Right ventricle myocardium inferior (tissue), 1 donor: ENCODE data around the gene PIK3CB. TPM values are rescaled to one million over a fixed set of nuclear protein-coding genes. Genes with fewer than 3 reads are reported as not detected.

Source experiments
- ATAC-seq: fragments of 200-7000 bp; cut with Tn5 transposase; one replicate; pipeline ENCODE4 v1.9.1; 2020; ENCODE audit warnings: mild to moderate bottlenecking, moderate library complexity
- DNase-seq: peaks from one replicate; pipeline ENCODE4 v3.0.0; 2021; ENCODE audit errors: missing footprints
- intact Hi-C: fragments of 100-400 bp; cut with DNase I; formaldehyde crosslinking; loops from one replicate; pipeline ENCODE4 v1.11.0; 2022
- long read RNA-seq: library from polyadenylated mRNA; unstranded; transcript quantifications from one replicate; pipeline ENCODE4 v2.0.0, GENCODE V29; 2021
- total RNA-seq: library from RNA; stranded (reverse); fragmentation: NEBNext Ultra II Directional; extraction: Animal tissue kit (Norgen Biotek cat#: 25700); gene quantifications from one replicate; pipeline ENCODE4 v1.2.1, GENCODE V29; 2021
- donor health status: DM: no; HTN: yes; CAD: no; lungs with severe emphysema.

The PIK3CB gene
- total RNA-seq: 30.9 TPM
- long read RNA-seq, full-length matches to known transcripts: 6 of 17 reads
- long read RNA-seq, partial matches to known transcripts: 1 of 17 reads
- long read RNA-seq, other reads (novel, unspliced or antisense): 10 of 17 reads

DNA sequence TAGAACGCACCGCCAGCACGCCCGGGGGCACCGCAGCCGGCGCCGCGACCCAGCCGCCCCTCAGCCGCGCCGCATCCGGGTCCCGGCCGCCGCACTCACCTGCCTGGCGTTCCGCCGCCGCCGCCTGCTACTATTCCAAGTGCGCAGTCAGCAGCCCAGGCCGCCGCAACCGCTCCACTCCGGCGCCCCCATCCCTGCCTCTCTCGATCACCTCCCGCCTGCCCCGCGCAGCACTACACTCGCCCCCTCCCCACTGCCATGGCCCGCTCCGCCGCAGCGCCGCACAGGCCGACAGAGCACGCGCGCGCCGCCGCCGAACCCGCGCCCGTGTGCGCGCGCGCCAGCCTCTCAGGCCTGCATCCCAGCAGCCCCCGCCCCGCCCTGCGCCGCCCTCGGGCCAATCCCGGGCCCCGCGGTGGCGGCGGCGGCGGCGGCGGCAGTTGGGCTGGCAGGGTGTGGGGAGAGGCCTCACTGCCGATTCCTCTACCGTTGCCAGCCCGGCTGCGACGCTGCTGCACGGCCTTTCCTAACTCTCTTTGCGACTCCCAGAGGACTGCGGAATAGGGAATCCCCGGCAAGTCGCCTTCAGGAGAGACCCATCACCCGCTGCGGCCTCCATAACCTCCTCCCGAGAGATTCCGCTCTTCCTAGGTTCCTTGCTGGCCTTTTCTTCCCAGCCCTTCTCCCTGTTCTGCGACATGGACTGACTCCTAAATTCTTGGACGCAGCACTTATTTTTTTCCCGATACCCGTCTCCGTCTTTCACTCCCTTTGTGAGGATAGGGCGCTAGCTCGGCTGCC lies at the start of gene PIK3CB:
Gene PIK3CB (minus strand): TSS at position 333 of the 801 bp plus-strand sequence. CDS start 75,585 bp downstream, outside the sequence.
- intact Hi-C loops: loop anchor here (2.0 to 10.0 kb wide), 4 partner anchors 60 to 110 kb away; no protein-coding TSS in a partner anchor
- DNase-seq (peak; percentile 96), ATAC-seq (peak; percentile 99)

DNA sequence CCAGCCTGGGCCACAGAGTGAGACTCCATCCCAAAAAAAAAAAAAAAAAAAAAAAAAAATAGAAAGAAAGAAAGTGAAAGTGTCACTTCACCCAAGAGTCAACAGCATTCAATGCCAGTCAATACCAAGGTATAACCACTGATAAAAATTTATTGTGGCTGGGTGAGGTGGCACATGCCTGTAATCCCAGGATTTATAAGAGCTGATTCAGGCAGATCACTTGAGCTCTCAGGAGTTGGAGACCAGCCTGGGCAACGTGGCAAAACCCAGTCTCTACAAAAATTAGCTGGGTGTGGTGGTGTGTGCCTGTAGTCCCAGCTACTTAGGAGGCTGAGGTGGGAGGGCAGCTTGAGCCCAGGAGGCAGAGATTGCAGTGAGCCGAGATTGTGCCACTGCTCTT lies 46.5 kb upstream of the PIK3CB start:
- no peak for ATAC-seq
- intact Hi-C loops: no loop called here

GRCh38 chr3:138879541-138880380 lies 45.0 kb upstream of the PIK3CB start:
- DNase-seq (no peak), ATAC-seq (no peak)
- intact Hi-C loops: no loop called here

More for the DNA sequence above, 46.5 kb upstream of the PIK3CB start:
- no peak for DNase-seq

DNA sequence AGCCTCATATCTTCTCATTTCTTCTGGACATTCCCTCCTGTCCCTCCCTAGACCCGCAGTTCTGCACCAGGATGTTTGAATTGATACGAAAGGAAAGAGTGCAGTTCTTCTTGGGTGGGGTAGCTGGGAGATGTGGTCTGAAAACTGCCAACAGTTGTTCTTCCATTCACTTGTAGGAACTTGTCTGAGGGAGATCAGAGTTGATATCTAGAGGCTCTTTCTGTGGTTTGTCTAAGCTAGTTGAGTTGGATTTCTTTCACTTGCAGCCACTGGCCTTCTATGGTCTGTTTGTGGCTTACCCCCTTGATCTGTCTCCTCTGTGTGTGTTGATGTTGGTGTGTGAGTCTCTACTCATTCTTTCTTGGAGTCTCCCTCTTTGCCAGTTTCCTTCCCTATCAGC lies 42.5 kb upstream of the PIK3CB start:
- ATAC-seq: no peak
- intact Hi-C loops: no loop called here
- no peak for DNase-seq

DNA sequence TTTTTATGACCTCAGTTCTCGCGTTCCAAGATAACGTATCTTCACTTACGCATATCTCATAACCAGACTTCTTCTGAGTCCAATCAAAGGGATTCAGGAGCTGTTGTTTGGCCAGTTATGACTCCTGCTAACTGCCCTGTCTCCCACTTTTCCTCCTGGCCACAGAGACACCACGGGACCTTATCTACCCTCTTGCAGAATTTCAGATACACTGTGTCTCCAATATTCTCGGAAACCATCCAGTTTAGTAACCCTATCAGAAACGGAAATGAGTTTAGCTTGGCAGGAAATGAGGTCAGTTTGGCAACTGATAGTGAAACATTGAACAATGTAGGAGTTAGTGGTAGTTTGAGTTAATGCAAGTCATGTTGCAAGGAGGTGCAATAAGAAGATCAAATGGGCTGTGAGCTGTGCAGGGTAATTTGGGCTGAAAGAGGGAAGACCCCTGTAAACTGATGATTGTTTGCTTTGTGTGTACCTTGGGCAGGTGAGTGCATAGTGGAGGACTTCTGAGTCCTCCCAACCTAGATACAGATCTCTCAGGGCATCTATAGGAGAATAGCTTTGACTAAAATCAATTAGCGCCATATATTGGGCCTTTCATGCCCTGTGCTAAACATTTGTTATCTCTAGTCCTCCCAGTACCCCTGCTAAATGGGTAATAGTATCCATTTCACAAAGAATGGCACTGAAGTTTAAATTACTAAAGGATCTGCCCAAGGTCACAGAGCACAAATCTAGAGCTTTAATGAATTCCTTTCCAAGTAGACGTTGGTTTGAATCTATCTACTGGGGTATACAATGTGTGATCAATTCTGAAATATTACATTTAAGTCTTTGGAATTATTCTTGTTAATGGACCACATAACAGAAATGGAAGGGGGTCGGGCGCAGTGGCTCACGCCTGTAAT lies 41.3 kb upstream of the PIK3CB start:
- intact Hi-C loops: no loop called here
- ATAC-seq: peak; percentile 20
- DNase-seq: no peak

DNA sequence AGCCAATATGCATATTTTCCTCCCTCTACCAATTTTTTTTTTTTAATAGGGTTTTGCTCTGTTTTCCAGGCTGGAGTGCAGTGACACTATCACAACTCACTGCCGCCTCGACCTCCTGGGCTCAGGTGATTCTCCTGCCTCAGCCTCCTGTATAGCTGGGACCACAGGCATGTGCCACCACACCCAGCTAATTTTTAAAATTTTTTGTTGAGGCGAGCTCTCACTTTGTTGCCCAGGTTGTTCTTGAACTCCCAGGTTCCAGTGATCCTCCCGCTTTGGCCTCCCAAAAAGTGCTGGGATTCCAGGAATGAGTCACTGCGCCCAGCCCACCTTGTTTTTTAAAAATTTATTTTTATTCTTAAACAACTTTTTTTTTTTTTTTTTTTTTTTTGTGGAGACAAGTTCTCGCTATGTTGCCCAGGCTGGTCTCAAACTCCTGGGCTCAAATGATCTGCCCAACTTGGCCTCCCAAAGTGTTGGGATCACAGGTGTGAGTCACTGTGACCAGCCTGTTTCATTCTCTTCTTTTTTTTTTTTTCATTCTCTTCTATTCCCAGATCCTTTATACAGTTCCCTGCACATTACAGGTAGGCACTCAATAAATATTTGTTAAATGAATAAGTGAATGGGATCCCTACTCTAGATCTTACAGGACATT lies 40.5 kb upstream of the PIK3CB start:
- no peak for DNase-seq
- ATAC-seq: no peak
- intact Hi-C loops: no loop called here

DNA sequence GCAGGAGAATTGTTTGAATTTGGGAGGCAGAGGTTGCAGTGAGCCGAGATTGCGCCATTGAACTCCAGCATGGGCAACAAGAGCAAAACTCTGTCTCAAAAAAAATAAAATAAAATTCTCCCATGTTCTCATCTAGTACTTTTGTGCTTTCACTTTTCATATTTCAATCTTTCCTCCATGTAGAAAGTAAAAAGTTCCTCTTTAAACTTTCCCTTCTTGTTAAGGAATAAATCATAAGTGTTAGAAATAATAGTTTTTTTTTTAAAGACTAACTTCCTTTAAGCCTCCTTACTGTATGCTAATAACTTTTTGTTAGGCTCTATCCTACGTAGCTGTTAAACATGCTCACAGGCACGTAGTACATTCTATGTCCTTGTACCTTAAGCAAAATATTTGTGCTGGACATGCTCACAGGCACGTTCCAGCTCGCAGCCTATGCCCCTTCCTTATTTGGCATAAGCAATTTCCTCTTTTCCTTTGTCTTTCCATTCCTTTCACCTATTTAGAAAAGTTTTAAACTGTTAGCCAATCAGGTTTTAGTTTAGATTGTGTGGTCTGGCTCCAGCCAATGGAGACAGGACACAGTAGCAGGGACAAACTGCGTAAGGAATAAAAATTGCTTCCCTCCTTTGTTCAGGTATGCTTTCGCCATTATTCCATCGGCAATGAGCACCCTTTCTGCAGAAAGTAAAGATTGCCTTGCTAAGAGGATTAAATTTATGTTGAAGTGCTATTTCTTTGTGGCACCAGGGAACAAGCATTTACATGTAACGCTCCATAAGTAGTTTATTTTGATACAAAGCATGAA lies 38.9 kb upstream of the PIK3CB start:
- intact Hi-C loops: no loop called here
- no peak for ATAC-seq

GRCh38 chr3:138872632-138873031 lies 37.9 kb upstream of the PIK3CB start:
- DNase-seq (no peak), ATAC-seq (no peak)
- intact Hi-C loops: no loop called here

More for the DNA sequence above, 38.9 kb upstream of the PIK3CB start:
- no peak for DNase-seq

DNA sequence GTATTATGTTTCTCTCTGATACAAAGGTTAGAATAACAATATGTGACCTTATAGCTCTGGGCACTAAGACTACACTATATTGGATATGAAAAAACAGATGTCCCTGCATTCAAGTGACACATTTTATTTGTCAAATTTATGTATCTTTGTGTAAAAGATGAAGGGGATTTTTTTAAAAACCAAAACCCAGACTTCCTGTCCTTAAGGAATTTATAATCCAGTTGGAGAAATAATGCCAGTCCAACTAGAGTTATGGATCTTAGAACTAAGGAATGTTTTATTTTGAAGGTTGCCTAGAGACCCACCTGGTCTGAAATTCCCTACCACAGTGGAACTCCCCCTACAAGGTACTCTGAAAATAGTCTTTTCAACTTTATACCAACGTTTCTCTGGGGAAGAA lies 33.3 kb upstream of the PIK3CB start:
- no peak for DNase-seq
- ATAC-seq: no peak
- intact Hi-C loops: no loop called here

GRCh38 chr3:138863776-138864113 lies 29.0 kb upstream of the PIK3CB start:
- DNase-seq: no peak
- ATAC-seq: no peak
- intact Hi-C loops: no loop called here

GRCh38 chr3:138862924-138863775 lies 28.4 kb upstream of the PIK3CB start:
- DNase-seq: no peak
- intact Hi-C loops: no loop called here
- peak; percentile 60 for ATAC-seq

- intact Hi-C loops: no loop called here
- ATAC-seq: peak; percentile 50
Observed at GRCh38 chr3:138862531-138862923, 27.8 kb upstream of the PIK3CB start.

GRCh38 chr3:138861798-138862197 lies 27.1 kb upstream of the PIK3CB start:
- intact Hi-C loops: no loop called here
- DNase-seq (no peak), ATAC-seq (no peak)

More at GRCh38 chr3:138862531-138862923, 27.8 kb upstream of the PIK3CB start:
- no peak for DNase-seq

- no peak for ATAC-seq
- intact Hi-C loops: no loop called here
- DNase-seq: no peak
Observed at GRCh38 chr3:138856799-138857198, 22.1 kb upstream of the PIK3CB start.

GRCh38 chr3:138854940-138855339 lies 20.2 kb upstream of the PIK3CB start:
- intact Hi-C loops: no loop called here
- DNase-seq (no peak), ATAC-seq (no peak)

- intact Hi-C loops: no loop called here
- DNase-seq (no peak), ATAC-seq (no peak)
Observed at GRCh38 chr3:138854204-138854603, 19.5 kb upstream of the PIK3CB start.

DNA sequence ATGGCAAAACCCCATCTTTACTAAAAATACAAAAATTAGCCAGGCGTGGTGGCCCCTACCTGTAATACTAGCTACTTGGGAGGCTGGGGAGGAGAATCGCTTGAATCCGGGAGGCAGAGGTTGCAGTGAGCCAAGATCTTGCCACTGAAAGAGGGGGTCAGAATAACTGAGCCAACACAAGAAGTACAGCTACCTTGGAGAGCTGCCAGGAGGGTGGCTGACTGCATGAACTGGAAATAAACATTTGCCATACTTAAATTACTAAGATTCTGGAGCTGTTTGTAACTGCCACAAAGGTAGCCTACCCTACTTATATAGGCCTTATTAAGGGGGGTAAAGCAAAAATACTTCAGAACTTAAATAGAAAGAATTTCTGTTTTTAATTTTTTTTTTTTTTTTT lies 15.4 kb upstream of the PIK3CB start:
- intact Hi-C loops: no loop called here
- DNase-seq (no peak), ATAC-seq (no peak)
